ENCODE measurements around the gene PDK4. TPM values are rescaled to one million over a fixed set of nuclear protein-coding genes. Genes with fewer than 3 reads are reported as not detected.
A peak's percentile ranks its signal among the peaks of the same experiment; 100 is the strongest.

PDK4 gene
- total and polyA plus RNA-seq, 7 donors, result 174 to 3,046 (median 2,751) TPM

DNA sequence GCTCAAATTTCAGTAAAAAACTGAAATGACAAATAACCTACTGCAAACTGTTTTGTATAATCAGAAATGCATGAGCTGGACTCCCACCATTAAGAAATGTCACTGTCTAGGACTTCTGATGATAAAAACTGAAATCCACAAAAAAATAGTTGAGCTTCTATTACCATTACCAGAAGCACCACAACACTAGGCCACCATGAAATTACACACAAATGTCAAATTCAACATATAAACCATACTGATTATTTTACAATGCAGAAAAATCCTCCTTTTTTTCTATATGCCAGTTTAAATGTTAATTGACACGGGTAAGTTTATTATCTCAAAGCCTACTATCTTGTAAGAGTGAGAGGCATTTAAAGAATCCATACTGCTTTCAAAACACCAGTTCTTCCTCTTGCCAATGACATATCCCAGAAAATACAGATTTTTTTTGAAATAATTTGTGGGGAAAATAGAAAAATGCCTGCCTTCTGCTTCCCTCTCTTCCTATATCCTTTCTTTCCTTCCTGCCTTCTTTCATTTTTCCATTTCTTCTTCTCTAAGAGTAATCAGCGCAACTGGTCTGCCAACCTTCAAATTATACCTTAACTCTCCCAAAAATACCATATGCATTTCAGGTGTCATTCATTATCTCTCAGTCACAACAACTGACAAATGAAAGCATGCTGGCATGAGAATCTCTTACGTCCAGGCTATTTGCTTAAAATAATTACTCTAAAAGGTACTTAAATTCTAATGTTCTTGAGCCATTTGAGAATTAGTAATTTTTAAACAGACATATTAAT is 12.3 kb downstream of the PDK4 start:
- intact Hi-C loops (cut with DNase I), result no loop called here
- H3K27me3 ChIP-seq (ENCODE audit: insufficient read depth in 3 of 3, low read length in 2 of 3), result no peaks in the 10 kb centered on the region
- peaks cover 24% of the 10 kb centered on the region for H3K4me1 ChIP-seq
- WGBS, 3 donors, result 30 to 61% (median 46%) methylated on average over 3 of the region's 3 CpGs
- no peak for DNase-seq
- TF ChIP-seq, protein P1, sequence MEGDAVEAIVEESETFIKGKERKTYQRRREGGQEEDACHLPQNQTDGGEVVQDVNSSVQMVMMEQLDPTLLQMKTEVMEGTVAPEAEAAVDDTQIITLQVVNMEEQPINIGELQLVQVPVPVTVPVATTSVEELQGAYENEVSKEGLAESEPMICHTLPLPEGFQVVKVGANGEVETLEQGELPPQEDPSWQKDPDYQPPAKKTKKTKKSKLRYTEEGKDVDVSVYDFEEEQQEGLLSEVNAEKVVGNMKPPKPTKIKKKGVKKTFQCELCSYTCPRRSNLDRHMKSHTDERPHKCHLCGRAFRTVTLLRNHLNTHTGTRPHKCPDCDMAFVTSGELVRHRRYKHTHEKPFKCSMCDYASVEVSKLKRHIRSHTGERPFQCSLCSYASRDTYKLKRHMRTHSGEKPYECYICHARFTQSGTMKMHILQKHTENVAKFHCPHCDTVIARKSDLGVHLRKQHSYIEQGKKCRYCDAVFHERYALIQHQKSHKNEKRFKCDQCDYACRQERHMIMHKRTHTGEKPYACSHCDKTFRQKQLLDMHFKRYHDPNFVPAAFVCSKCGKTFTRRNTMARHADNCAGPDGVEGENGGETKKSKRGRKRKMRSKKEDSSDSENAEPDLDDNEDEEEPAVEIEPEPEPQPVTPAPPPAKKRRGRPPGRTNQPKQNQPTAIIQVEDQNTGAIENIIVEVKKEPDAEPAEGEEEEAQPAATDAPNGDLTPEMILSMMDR (IDR thresholded peaks at IDR 0.05), result no peak
- ATAC-seq, result peak in 3 of 4 donors; percentile 1 to 4 (median 3)
- H3K27ac ChIP-seq, result peak overlapping the region; percentile 98
- H3K36me3 ChIP-seq (ENCODE audit: insufficient read depth in 1 of 2, low read depth in 1 of 2), result peaks cover 19 to 58% of the 10 kb centered on the region in 2 donors
- no peak overlapping the region for H3K4me3 ChIP-seq
- no peaks in the 10 kb centered on the region for H3K9me3 ChIP-seq

DNA sequence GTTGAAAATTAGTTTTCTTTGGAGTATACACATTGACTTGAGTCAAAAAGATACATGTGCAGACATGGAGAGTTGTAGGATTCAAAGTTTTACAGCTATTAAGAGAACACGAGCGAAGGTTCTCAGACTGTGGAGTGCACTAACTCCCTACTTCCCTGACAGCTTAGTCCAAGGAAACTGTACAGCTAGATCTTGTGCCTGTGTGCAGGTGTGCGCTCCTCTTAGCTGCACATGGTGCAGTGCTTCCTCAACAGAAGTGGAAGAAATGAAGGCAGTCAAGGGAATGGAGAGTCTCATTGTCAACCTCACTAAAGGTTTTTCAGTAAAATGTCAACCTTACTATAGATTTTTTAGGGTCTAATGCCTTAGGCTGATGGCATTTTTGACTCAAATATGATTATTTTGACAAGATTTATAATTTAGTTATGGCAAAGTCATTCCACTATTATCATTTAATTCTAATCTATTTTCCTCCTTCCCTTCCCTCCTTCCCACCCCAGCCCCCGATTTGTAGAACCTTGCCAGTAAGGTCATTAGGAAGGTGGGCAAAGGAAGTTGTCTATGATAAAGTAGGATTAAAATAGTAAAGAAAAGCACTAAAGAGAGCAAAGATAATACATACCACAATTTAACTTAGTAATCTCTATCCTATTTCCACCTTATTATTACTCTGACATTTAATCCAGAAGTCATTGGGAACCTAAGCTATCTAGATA is 13.6 kb downstream of the PDK4 start:
- WGBS, 3 donors, result 60 to 76% (median 64%) methylated on average over 4 of the region's 4 CpGs
- no peaks in the 10 kb centered on the region for H3K9me3 ChIP-seq
- no peaks in the 10 kb centered on the region for H3K27me3 ChIP-seq (ENCODE audit: insufficient read depth in 3 of 3, low read length in 2 of 3)
- intact Hi-C loops (cut with DNase I), result no loop called here
- ATAC-seq, result peak; percentile 40 to 57 (median 52)
- H3K36me3 ChIP-seq (ENCODE audit: insufficient read depth in 1 of 2, low read depth in 1 of 2), result peaks cover 14 to 46% of the 10 kb centered on the region in 2 donors
- peak in 1 of 2 donors; percentile 68 for DNase-seq
- peak overlapping the region; percentile 59 for H3K27ac ChIP-seq
- TF ChIP-seq, protein P1 (IDR thresholded peaks at IDR 0.05), result no peak
- H3K4me1 ChIP-seq, result peaks cover 11% of the 10 kb centered on the region
- H3K4me3 ChIP-seq, result no peak overlapping the region

DNA sequence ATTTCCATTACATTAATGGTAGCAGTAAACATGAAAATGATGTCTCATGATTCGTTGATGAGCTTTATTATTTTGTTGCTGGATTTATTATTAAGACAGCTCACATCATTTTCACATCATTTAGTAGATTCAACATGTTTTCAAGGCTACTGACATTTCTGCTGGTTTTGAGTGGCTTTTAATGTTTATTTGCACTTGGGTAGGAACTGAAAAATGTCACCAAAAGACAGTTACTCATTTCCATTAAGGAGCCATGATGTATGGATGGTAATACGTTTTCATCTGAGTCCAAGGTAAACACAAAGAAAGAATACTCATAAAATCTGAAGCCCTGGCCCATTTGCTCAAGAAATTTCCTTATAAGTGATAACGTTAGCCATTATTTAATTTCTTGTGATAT is 14.8 kb downstream of the PDK4 start:
- intact Hi-C loops (cut with DNase I), result no loop called here
- peak overlapping the region; percentile 59 for H3K27ac ChIP-seq
- H3K4me1 ChIP-seq, result no peaks in the 10 kb centered on the region

DNA sequence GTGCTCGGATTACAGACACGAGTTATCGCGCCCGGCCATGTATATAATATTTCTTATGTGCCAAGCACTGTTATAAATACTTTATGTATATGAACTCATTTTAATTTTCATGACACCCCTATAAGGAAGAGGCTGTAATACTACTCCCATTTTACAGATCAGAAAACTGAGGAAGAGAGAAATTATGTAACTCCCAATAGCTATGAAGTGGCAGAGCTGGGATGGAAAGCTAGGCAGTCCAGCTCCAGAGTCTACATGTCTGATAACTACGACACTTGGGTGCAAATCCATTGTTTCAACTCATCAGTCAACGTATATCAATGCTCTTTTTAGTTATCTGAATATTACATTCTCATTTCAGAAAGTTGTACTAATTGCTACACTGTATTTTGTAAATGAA is 17.0 kb downstream of the PDK4 start:
- TF ChIP-seq, protein P1 (IDR thresholded peaks at IDR 0.05), result no peak
- intact Hi-C loops (cut with DNase I), result no loop called here
- H3K4me1 ChIP-seq, result no peaks in the 10 kb centered on the region
- no peaks in the 10 kb centered on the region for H3K9me3 ChIP-seq
- WGBS, 3 donors, result 77 to 93% (median 82%) methylated on average over 7 of the region's 7 CpGs
- no peak for DNase-seq
- H3K4me3 ChIP-seq, result no peak overlapping the region
- no peak overlapping the region for H3K27ac ChIP-seq
- H3K36me3 ChIP-seq (ENCODE audit: insufficient read depth in 1 of 2, low read depth in 1 of 2), result peaks cover 0 to 11% of the 10 kb centered on the region in 2 donors
- H3K27me3 ChIP-seq (ENCODE audit: insufficient read depth in 3 of 3, low read length in 2 of 3), result no peaks in the 10 kb centered on the region
- ATAC-seq, result no peak

More for the DNA sequence above, 14.8 kb downstream of the PDK4 start:
- no peak overlapping the region for H3K4me3 ChIP-seq
- DNase-seq (no peak), ATAC-seq (peak in 3 of 4 donors; percentile 2 to 8 (median 2))
- 45 to 74% (median 48%) methylated on average over 3 of the region's 3 CpGs for WGBS, 3 donors
- TF ChIP-seq, protein P1 (IDR thresholded peaks at IDR 0.05), result no peak
- no peaks in the 10 kb centered on the region for H3K9me3 ChIP-seq
- H3K36me3 ChIP-seq (ENCODE audit: insufficient read depth in 1 of 2, low read depth in 1 of 2), result peaks cover 3 to 33% of the 10 kb centered on the region in 2 donors
- no peaks in the 10 kb centered on the region for H3K27me3 ChIP-seq (ENCODE audit: insufficient read depth in 3 of 3, low read length in 2 of 3)

Measured in psoas muscle (tissue), 8 donors.